ENCODE measurements around the gene PACS1.

The PACS1 gene

DNA sequence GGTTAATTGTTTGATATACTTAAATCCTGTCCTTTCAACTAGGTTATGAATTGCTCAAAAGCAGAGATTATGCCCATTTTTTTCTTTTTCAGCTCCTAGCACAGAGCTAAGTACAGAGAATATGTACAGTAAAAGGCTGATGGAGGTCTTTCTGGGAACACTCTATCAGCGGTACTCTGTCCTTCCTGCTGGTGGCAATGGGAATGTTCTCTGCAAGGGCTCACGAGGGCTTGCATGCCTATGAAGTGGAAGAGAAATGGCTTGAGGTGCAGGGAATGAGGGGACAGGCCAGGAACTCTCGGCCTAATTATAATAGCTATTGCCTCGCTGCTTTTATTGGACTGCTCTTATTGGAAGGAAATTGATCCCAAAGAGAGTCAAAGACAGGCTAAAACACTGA lies 114.7 kb downstream of the PACS1 start:
- no peak for DNase-seq (ENCODE audit: low spot score)

DNA sequence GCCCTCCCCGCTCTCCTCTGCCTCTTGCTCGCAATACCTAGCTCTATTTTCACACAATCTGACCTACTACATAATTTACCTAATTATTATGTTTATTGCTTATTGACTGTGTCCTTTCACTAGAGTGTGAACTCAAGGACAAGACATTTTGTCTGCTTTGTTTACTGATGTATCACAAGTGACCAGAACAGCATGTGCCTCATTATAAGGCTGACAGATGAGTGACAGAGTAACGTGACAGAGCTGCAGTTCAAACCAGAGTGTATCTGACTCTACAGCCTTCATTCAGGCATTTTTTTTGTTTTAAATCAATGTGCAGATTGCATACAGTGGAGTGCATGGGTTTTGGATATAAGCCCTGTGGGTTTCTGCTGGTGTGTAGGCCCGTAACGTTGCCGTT lies 116.4 kb downstream of the PACS1 start:
- DNase-seq (ENCODE audit: low spot score) = no peak

DNA sequence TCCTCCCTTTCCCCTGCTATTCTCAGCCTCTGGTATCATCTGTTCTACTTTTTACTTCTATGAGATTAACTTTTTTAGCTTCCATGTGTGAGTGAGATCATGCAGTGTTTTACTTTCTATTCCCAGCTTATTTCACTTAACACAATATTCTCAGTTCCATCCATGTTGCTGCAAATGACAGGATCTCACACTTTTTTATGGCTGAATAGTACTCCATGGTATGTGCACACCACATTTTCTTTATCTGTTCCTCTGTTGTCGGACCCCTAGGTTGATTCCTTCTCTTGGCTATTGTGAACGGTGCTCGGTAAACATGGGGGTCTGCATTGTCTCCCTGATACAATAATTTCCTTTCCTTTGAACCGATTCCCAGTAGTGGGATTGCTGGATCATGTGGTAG lies 117.4 kb downstream of the PACS1 start:
- DNase-seq (ENCODE audit: low spot score) = no peak

DNA sequence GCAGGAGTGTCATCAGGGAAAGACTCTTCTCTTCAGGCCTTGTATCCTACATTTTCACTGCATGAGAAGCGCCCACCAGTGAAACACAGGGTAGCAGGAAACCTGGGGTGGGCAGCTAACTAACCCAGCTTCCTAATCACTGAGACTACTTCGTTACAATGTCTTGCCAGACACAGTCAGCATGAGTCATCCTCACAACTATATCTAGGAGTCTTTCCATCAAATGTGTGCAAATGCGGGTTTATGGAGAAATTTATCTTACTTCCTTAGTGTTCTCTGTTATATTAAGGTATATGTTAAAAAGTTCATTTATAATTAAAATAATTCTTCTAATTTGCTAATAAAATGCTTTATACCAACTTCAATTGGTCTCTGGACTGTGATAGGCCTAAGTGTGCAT lies 118.5 kb downstream of the PACS1 start:
- no peak for DNase-seq (ENCODE audit: low spot score)

DNA sequence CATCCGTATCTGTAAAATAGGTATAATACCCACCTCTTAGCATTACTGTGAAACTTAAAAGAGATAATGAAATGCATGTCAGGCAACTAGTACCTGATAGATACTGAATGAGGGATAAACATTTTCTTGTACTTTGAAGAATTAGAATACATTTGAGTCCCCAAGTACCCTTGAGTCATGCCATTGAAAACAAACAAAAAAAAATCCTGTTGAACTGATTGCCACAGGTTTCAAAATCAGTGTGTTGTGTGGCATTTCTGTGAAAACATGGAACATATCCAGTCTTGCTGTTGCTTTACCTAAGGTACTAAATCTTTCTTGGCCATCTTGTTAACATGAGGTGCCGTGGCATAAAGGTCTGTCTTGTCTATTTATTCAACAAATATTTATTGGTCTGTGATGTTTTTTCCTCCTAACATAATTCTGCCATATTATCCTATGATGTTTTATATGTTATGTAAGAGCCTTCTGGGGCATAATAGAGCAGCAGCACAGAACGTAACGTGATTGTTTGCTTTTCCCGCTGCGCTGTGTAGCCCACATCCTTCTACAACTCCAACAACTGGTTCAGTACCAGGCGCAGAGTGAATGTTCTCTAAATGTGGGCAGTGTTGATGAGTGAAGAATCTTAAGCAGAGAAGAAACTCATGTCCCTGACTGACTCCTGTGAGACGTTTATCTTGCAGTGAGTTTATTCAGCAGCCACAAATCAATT lies 119.1 kb downstream of the PACS1 start:
- DNase-seq (ENCODE audit: low spot score) = no peak

DNA sequence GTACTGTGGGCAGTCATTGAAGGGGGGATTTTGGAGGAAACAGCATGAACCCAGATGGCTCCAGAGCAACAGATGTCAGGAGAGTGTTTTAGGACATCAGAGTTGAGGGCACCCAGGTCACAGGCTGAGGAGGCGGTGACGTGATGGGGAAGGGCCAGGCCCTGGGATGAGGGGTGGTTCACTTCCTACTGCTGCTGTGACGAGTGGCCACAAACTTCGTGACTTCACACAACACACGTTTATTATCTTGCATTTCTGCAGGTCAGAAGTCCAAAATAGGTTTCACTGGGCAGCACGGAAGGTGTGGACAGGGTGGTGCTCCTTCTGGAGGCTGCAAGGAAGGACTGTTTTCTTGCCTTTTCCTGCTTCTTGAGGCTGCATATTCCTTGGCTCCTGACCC lies 120.7 kb downstream of the PACS1 start:
- no peak for DNase-seq (ENCODE audit: low spot score)

DNA sequence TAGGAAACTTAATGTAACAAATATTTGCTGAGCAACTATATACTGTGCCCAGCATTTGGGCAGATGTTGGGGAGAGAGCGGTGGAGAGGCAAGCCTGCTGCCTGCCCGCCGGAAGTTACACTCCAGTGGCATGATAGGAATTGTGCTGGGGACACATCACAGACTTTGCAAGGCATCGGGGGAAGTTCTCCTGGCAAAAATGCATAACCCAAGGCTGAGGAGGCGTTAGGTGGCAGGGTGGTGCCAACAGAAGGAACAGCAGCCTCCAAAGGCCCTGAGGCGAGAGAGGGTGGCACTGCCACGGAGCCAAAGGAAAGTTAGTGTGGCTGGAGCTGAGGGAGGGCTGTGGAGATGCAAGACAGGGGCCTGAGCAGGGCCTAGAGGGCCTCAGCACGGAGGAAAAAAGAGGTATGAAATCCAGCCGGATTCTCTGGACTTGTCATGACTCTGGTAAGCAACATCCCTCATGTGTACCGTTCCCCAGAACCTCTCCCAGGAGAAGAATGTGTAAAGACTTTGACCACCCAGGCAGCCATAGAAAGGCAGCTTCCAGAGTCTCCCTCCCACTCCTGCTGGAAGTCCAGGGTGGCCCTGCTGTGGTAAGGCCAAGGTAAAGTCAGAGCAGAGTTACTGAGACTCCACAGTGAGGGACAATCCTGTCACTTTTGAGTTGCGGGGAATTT lies 122.2 kb downstream of the PACS1 start:
- no peak for DNase-seq (ENCODE audit: low spot score)

DNA sequence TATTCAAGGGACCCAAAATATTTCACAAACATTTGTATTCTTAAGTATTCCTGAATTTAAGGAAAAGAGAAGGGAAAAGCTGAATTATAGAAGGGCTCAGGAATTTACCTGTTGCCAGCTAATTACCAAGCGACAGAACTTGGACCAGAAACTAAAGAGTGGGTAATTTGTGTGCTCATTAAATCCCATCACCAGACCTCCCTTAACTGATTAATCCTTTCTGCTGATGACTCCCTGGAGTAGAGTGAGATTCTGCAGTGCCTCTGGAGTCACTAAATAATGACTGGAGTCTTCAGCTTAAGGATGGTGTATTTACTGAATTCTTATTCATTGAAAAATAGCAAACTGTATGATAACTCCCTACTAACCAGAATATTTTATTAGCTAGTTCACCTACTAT lies 124.3 kb downstream of the PACS1 start:
- no peak for DNase-seq (ENCODE audit: low spot score)

DNA sequence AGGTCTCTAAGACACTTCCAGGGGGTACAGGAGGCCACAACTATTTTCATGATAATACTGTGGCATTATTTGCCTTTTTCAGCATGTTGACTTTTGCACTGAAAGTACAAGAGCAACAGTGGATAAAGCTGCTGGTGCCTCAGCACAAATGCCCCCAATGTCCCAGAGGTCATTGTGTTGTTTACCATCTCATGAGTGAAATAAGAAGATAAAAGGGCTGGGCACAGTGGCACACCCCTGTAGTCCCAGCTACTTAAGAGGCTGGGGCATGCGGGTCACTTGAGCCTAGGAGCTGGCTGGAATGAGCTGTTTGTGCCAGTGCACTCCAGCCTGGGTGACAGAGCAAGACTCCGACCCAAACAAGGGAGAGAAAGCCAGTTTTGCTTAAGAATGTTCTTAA lies 125.8 kb downstream of the PACS1 start:
- DNase-seq (ENCODE audit: low spot score) = no peak

DNA sequence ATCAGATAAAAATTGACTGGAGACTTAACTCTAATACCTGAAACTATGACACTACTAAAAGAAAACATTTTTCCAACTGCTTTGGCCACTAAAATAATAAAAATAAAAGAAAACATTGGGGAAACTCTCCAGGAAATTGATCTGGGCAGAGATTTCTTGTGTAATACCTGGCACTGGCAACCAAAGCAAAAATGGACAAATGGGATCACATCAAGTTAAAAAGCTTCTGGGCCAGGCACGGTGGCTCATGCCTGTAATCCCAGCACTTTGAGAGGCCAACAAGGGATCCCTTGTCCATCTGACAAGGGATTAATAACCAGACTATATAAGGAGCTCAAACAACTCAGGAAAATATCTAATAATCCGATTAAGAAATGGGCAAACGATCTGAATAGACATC lies 133.8 kb downstream of the PACS1 start:
- DNase-seq (ENCODE audit: low spot score) = no peak

DNA sequence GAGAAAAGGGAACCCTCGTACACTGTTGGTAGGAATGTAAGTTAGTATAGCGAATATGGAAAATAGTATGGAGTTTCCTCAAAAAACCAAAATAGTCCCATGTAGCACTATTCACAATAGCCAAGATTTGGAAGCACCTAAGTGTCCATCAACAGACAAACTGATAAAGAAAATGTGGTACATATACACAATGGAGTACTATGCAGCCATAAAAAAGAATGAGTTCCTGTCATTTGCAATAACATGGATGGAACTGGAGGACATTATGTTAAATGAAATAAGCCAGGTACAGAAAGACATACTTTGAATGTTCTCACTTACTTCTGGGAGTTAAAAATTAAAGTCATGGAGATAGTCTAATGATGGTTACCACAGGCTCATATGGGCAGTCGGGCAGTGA lies 134.3 kb downstream of the PACS1 start:
- DNase-seq (ENCODE audit: low spot score) = no peak

DNA sequence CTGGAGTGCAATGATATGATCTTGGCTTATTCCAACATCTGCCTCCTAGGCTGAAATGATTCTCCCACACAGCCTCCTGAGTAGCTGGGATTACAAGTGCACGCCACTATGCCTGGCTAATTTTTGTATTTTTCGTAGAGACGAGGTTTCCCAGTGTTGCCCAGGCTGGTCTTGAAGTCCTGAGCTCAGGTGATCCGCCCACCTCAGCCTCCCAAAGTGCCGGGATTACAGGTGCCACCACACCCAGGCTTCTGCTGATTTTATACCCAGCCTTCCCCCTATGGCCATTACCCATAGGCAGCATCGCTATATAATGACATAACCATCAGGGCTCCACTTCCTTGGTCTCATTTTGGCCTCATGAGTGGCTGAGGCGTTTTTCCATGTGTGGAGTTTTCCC lies 137.7 kb downstream of the PACS1 start:
- DNase-seq (ENCODE audit: low spot score) = no peak

DNA sequence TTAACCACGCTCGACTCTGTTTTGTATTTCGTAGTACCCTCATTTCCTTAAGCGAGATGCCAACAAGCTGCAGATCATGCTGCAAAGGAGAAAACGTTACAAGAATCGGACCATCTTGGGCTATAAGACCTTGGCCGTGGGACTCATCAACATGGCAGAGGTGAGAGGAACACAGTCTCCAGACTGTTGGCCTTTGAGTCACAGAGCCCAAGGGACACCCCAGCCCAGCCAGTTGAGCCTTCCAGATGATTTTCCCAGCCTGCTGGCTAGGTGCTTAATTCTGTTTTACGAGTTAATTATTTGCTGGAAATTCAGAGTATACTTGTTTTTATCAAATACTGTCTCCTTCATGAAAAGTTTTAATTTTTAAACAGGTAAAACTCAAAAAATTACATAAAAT lies 141.0 kb downstream of the PACS1 start:
- no peak for DNase-seq (ENCODE audit: low spot score)

DNA sequence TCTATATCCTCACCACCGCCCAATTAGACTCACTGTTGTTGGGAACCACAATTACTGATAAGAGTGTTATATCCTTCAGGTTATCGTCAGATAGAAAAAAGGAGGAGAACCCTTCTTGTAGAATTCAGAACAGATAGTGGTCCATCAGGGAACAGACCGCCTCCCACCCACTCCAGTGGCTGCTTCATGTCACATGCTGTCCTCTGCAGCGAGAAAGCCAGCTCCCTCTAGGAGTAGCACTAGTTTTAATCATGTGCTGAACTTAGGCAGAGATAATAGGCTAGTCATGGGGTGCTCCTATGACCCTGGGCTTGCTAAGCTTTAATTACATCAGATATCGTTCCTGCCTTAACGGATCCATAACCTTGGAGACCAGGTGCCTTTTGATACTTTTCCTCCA lies 146.8 kb downstream of the PACS1 start:
- DNase-seq (ENCODE audit: low spot score) = no peak

DNA sequence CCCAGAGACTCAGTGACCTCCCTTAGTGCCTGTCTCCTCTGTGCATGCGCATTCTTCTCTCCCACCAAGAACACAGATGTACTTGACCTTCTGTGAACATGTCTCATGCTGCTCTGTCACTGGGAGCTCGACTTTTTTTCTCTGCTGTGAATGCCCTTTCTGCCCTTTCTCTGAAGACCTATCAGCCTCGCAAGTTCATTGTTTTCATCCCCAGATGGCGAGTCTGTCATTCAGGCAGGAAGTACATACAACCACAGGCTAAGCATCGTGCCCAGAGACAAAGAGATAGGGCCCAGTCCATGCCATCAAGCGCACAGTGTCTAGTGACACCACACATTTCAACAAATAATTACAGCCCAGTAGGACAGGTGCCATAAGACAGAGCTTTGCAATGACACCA lies 148.0 kb downstream of the PACS1 start:
- DNase-seq (ENCODE audit: low spot score) = no peak

DNA sequence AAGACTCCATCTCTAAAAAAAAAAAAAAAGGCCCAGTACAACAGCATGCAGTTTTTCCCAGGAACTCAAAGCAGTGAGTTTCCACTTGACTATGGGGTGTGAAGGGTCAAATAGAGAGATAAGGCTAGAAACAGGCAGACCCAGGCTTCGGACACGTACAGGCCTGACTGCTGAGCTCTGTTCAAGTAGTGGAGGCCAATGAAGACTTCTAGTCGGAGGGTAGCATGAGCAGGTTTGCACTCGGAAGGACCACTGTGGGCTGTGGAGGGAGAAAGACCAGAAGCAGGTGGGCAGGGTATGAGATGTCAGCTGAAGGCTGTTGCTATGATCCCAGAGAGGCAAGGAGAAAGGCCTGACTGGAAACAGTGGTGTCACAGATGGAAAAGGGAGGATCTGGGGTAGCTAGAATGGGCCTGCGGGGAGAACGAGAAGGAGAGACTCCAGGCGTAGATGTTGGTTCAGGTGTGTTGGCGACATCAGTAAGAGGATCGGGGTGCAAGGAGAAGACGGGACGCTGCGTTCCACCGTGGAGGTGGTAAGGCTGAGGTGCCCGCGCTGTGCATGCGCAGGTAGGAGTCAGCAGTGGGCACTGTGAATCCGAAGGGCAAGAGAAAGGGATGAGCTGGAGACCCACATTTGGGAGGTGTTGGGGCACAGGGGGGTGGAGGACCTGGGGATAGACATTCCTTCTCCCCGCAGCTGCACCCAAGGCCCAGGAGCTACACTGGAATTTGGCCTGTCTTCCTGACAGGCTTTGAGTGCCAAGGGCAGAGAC lies 149.0 kb downstream of the PACS1 start:
- no peak for DNase-seq (ENCODE audit: low spot score)

DNA sequence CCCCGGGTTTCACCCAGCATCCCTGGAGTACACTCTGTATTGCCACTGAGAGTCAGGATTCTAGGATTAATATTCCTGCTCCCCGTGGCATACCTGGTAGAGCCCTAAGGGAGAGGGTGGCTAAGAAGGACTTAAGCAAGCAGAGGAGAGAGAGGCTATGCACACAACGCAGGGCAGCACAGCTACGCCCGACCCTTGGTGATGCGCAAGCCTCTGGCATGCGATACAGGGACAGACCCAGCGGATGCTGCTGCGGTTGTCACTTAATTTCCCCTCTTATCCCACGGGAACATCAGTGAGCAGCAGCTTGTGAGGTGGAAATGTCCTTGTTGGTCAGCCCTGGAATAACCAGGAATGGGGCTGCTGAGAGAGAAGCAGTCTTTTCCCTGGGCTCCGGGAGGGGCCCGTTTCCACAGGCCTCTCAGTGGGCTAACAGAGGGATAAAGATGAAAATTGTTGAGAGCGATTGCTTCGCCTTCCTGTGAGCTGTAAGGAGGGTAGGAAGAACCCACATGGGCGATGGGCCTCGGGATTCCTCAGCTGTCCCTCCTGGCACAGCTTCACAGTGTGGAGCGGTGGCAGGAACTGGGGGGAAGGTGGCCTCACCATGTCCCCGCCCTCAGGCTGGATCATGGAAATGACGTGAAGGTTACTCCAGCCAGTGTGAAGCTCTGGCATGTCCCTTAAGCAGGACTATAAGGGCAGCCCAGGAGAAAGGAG lies 149.9 kb downstream of the PACS1 start:
- no peak for DNase-seq (ENCODE audit: low spot score)

DNA sequence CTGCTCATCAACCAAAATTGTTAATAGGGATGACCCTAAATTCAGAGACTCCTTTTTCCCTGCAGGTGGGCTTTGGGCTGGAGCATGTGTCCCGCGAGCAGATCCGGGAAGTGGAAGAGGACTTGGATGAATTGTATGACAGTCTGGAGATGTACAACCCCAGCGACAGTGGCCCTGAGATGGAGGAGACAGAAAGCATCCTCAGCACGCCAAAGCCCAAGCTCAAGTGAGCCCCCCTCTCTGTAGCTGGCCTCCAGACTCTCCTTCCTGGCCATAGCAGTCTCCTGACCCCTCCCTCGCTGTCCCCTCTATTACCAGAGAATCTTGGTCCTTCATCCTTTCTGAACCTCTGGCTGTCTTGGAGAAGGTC lies 150.5 kb downstream of the PACS1 start:
- no peak for DNase-seq (ENCODE audit: low spot score)

DNA sequence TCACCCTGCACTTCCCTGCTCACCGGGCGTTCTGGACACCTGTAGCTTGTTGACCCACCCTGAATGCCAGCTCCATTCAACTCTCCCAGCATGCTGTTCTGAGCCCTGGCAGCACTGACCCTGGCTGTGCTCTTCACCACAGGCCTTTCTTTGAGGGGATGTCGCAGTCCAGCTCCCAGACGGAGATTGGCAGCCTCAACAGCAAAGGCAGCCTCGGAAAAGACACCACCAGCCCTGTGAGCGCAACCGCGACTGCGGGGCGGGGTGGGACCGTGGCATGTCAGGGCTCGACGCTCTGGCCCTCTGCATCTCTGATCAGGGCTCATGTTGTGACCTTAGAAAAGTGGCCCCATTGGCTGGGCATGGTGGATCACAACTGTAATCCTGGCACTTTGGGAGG lies 150.9 kb downstream of the PACS1 start:
- DNase-seq (ENCODE audit: low spot score) = no peak

DNA sequence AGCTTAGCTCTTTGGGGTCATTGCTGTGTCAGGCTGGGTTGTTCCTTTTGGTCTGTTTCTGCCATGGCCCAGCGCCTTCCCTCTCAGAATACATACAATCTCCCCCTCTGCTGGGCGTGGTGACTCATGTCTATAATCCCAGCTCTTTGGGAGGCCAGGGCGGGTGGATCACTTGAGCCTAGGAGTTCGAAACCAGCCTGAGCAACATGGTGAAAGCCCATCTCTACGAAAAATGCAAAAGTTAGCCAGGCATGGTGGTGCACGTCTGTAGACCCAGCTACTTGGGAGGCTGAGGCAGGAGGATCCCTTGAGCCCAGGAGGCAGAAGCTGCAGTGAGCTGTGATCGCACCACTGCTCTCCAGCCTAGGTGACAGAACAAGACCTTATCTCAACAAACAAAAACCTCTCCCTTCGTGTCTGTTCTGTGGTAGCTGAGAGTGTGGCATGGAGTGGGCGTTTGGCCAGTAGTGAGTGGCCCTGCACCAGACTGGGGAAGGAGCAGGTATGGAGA lies 151.7 kb downstream of the PACS1 start:
- no peak for DNase-seq (ENCODE audit: low spot score)

DNA sequence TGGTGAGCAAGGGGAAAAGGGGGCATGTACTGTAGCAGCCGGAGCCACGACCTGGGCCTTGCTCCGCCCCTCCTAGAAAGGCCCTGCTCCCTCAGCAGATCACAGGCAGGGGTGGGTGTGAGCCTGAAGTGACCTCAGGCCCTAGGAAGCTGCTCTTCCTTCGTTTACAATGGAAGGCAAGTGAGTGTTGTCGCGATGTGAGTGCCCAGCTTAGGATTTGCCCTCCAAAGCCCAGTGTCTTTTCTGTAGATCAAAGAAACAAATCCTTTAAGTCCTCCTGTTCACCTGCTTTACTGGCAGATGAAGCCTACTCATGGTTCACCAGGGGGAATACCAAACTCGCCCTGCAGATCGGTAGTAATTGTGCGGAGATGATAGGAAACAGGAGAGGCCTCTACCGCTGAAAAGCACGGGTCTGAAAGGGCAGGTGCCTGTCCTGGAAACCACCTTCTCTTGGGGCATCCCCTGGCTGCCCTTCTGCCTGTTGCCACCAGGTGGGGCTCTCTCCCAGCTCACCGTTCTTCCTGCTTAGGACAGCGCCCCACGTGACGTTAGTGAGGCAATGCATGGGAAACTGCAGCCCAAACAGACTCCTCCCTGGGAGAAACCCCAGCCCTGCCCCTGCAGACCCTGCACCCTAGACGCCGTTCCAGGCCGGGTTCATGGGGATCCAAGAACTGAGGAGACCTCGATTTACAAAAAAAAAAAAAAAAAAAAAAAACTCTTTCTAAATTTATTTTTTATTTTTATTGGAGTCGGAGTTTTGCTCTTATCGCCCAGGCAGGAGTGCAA lies 152.5 kb downstream of the PACS1 start:
- DNase-seq (ENCODE audit: low spot score) = peak; percentile 93

Measured in LoVo (cell line).